Measurements from ENCODE around the gene APOC3. TPM values are rescaled to one million over a fixed set of nuclear protein-coding genes. Genes with fewer than 3 reads are reported as not detected.

The APOC3 gene
- total RNA-seq, 1 experiment from 2014 or later = not detected

DNA sequence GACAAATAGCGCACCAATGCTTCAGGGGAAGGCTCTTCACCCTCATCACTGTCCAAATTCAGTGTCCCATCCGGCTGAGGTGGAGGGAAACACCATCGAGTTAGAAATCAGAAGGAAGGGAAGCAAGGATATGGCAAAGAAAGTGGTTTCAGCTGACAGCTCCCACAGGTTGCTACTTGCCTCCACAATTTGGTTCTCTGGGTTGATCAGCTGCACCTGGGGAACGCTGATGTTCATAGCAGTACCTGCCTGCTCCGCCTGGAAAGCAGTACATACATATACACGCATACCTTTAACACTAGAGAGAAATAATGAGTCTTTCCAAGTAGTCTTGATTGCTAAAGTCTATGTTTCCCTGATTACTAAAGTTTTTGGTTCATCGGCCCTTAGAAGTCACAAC lies 45.5 kb downstream of the APOC3 start:
- no peak overlapping the region for H3K4me3 Mint-ChIP-seq
- H3K27ac Mint-ChIP-seq = no peak overlapping the region; a peak in 1 of 7 replicates
- no peak overlapping the region for H3K27ac ChIP-seq (ENCODE audit: insufficient read length, low read depth, low read length)

More for the DNA sequence above, 45.5 kb downstream of the APOC3 start:
- Mint-ChIP-seq H3K27me3 (ENCODE audit: low read depth) (no peaks in the 10 kb centered on the region), H3K9me3 (no peaks in the 10 kb centered on the region), H3K4me1 (0 out of 4 replicates have a peak, but pooled peaks cover 0 to 4% of the 10 kb centered on the region in 2 experiments), H3K36me3 (ENCODE audit: insufficient read depth in 1 of 3, low read depth in 3 of 3) (peaks cover 3 to 44% (median 44%) of the 10 kb centered on the region in 3 experiments)
- Histone ChIP-seq H2AFZ (ENCODE audit: low read length) (no peak overlapping the region), H3K14ac (ENCODE audit: insufficient read depth, low read length) (no peak overlapping the region), H3K9ac (ENCODE audit: extremely low read depth, insufficient read length, low read length) (no peak overlapping the region), H3K56ac (ENCODE audit: insufficient read length, low read depth, low read length) (no peak overlapping the region), H2AK5ac (ENCODE audit: insufficient read length, low read length) (no peak overlapping the region), H3K27me3 (ENCODE audit: insufficient read depth, low read length) (no peaks in the 10 kb centered on the region), H2BK120ac (ENCODE audit: low read depth, low read length, poor library complexity, severe bottlenecking) (no peak overlapping the region), H3K79me2 (ENCODE audit: insufficient read depth, low read length) (no peaks in the 10 kb centered on the region), H2BK15ac (ENCODE audit: low read depth, low read length) (no peak overlapping the region), H3K4ac (ENCODE audit: low read depth, low read length) (no peak overlapping the region), H3K23me2 (ENCODE audit: insufficient read length, low read depth, low read length, poor library complexity, severe bottlenecking) (no peaks in the 10 kb centered on the region), H3K4me1 (ENCODE audit: insufficient read depth, low read length) (no peaks in the 10 kb centered on the region), H3K23ac (ENCODE audit: insufficient read length, low read depth, low read length) (no peak overlapping the region), H2BK5ac (ENCODE audit: insufficient read length, low read length) (no peak overlapping the region), H3K79me1 (ENCODE audit: insufficient read depth, low read depth, low read length, poor library complexity, severe bottlenecking) (no peaks in the 10 kb centered on the region), H3K4me2 (ENCODE audit: insufficient read depth, insufficient read length, low read length) (no peak overlapping the region), H4K20me1 (ENCODE audit: control insufficient read depth, insufficient read depth, insufficient read length) (peaks cover under 1% of the 10 kb centered on the region), H2BK12ac (ENCODE audit: insufficient read length, low read depth, low read length) (no peak overlapping the region), H4K5ac (ENCODE audit: insufficient read length, low read depth, low read length) (no peak overlapping the region), H4K91ac (ENCODE audit: insufficient read length, low read depth, low read length) (no peak overlapping the region), H2BK20ac (ENCODE audit: low read depth, low read length, poor library complexity, severe bottlenecking) (no peak overlapping the region), H3T11ph (ENCODE audit: low read length) (no peak overlapping the region), H3K18ac (ENCODE audit: insufficient read length, low read depth, low read length) (no peak overlapping the region), H4K8ac (replicated peaks; ENCODE audit: insufficient read length, low read depth, low read length) (no peak overlapping the region), H3K9me3 (ENCODE audit: control insufficient read depth, low read depth, low read length) (no peaks in the 10 kb centered on the region)
- DNase-seq = no peak
- no CpG with 5 or more reads among the region's 7 CpGs for WGBS (ENCODE audit: extremely low coverage, insufficient read length, low lambda C conversion rate)
- TF ChIP-seq, protein P1, sequence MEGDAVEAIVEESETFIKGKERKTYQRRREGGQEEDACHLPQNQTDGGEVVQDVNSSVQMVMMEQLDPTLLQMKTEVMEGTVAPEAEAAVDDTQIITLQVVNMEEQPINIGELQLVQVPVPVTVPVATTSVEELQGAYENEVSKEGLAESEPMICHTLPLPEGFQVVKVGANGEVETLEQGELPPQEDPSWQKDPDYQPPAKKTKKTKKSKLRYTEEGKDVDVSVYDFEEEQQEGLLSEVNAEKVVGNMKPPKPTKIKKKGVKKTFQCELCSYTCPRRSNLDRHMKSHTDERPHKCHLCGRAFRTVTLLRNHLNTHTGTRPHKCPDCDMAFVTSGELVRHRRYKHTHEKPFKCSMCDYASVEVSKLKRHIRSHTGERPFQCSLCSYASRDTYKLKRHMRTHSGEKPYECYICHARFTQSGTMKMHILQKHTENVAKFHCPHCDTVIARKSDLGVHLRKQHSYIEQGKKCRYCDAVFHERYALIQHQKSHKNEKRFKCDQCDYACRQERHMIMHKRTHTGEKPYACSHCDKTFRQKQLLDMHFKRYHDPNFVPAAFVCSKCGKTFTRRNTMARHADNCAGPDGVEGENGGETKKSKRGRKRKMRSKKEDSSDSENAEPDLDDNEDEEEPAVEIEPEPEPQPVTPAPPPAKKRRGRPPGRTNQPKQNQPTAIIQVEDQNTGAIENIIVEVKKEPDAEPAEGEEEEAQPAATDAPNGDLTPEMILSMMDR (conservative IDR thresholded peaks at IDR 0.05) = no peak
